Neural cell (in vitro differentiated cells): ENCODE data around the gene UBE2E3. TPM values are rescaled to one million over a fixed set of nuclear protein-coding genes. Genes with fewer than 3 reads are reported as not detected.

ENCODE experiments used
- H2AFZ ChIP-seq: fragments of 200-600, 300-800 bp; sonication (generic), shearing (Covaris generic); 2 replicates; pipeline ENCODE4 v1.6.0; 2014; ENCODE audit warnings: low read depth, mild to moderate bottlenecking, antibody characterized with exemption, low read length, moderate library complexity
- H3F3A ChIP-seq: fragments of 200-600 bp; shearing (Covaris generic); 2 replicates; pipeline ENCODE4 v1.6.1; 2016; ENCODE audit warnings: mild to moderate bottlenecking, moderate library complexity, mixed read lengths, antibody characterized with exemption, low read length; ENCODE audit not compliant: insufficient read depth, poor library complexity, severe bottlenecking
- H3K27ac ChIP-seq: fragments of 200-600, 300-800 bp; sonication (generic), shearing (Covaris generic); 2 replicates; pipeline ENCODE4 v1.5.1; 2014; ENCODE audit warnings: mild to moderate bottlenecking, low read length, moderate library complexity
- H3K27me3 ChIP-seq: fragments of 300-800, 200-600 bp; sonication (generic), shearing (Covaris generic); 2 replicates; pipeline ENCODE4 v1.6.0; 2014; ENCODE audit warnings: mild to moderate bottlenecking, low read depth, low read length, moderate library complexity; ENCODE audit not compliant: insufficient read depth
- H3K36me3 ChIP-seq: fragments of 300-800, 200-600 bp; sonication (generic), shearing (Covaris generic); 2 replicates; pipeline ENCODE4 v1.5.1; 2014; ENCODE audit warnings: mild to moderate bottlenecking, antibody characterized with exemption, low read length, moderate library complexity; ENCODE audit not compliant: insufficient read depth
- H3K4me2 ChIP-seq: fragments of 300-800, 200-600 bp; sonication (generic), shearing (Covaris generic); 2 replicates; pipeline ENCODE4 v1.6.0; 2014; ENCODE audit warnings: mild to moderate bottlenecking, low read length
- H3K4me3 ChIP-seq: fragments of 300-800, 200-600 bp; sonication (generic), shearing (Covaris generic); 2 replicates; pipeline ENCODE4 v1.5.1; 2014; ENCODE audit warnings: mild to moderate bottlenecking, low read length, moderate library complexity
- H3K79me2 ChIP-seq: fragments of 200-600 bp; shearing (Covaris generic); replicated peaks from 2 replicates; pipeline ENCODE4 v1.6.0; 2014; ENCODE audit warnings: mild to moderate bottlenecking, low read length, moderate library complexity; ENCODE audit not compliant: insufficient read depth
- H3K9ac ChIP-seq: fragments of 300-800, 200-600 bp; sonication (generic), shearing (Covaris generic); 2 replicates; pipeline ENCODE4 v1.6.1; 2016; ENCODE audit warnings: mild to moderate bottlenecking, low read length, mixed read lengths
- H3K9me2 ChIP-seq: fragments of 200-600 bp; shearing (Covaris generic); 2 replicates; pipeline ENCODE4 v1.6.1; 2016; ENCODE audit warnings: mild to moderate bottlenecking, low read length, mixed read lengths; ENCODE audit not compliant: insufficient read depth
- H3K9me3 ChIP-seq: fragments of 200-600, 300-800 bp; sonication (generic), shearing (Covaris generic); 2 replicates; pipeline ENCODE4 v1.6.1; 2016; ENCODE audit warnings: mild to moderate bottlenecking, mixed run types, low read length, moderate library complexity, mixed read lengths
- H4K20me1 ChIP-seq: fragments of 200-600 bp; shearing (Covaris generic); 2 replicates; pipeline ENCODE4 v1.6.1; 2016; ENCODE audit warnings: mild to moderate bottlenecking, mixed run types; ENCODE audit not compliant: insufficient read depth
- CTCF ChIP-seq: fragments of 450-650 bp; IDR thresholded peaks from 2 replicates; pipeline ENCODE4 v1.5.1; 2014; ENCODE audit warnings: antibody characterized with exemption, mild to moderate bottlenecking, moderate library complexity; ENCODE audit not compliant: poor library complexity, severe bottlenecking
- EP300 ChIP-seq: fragments of 450-650 bp; conservative IDR thresholded peaks from 2 replicates; pipeline ENCODE4 v1.6.1; 2014; ENCODE audit warnings: antibody characterized with exemption, mild to moderate bottlenecking, moderate library complexity; ENCODE audit not compliant: poor library complexity, severe bottlenecking
- EZH2 ChIP-seq: fragments of 200-600, 300-800 bp; shearing (Covaris generic), sonication (generic); IDR thresholded peaks from 2 replicates; pipeline ENCODE4 v1.6.1; 2014; ENCODE audit warnings: antibody characterized with exemption, low read length, borderline replicate concordance, mild to moderate bottlenecking; ENCODE audit not compliant: insufficient read depth, poor library complexity, severe bottlenecking
- MXI1 ChIP-seq: fragments of 450-650 bp; conservative IDR thresholded peaks from 2 replicates; pipeline ENCODE4 v1.6.1; 2014; ENCODE audit warnings: antibody characterized with exemption, mild to moderate bottlenecking; ENCODE audit not compliant: poor library complexity, severe bottlenecking
- POLR2AphosphoS5 ChIP-seq: IDR thresholded peaks from 2 replicates; pipeline ENCODE4 v1.6.1; 2012
- RAD21 ChIP-seq: fragments of 450-650 bp; conservative IDR thresholded peaks from 2 replicates; pipeline ENCODE4 v1.6.1; 2014; ENCODE audit warnings: antibody characterized with exemption, mild to moderate bottlenecking, moderate library complexity
- REST ChIP-seq: IDR thresholded peaks from 2 replicates; pipeline ENCODE4 v1.6.1; 2012; ENCODE audit warnings: borderline replicate concordance
- SMC3 ChIP-seq: fragments of 450-650 bp; conservative IDR thresholded peaks from 2 replicates; pipeline ENCODE4 v1.6.1; 2014; ENCODE audit warnings: antibody characterized with exemption, mild to moderate bottlenecking, moderate library complexity; ENCODE audit not compliant: poor library complexity
- TAF1 ChIP-seq: IDR thresholded peaks from 2 replicates; pipeline ENCODE4 v1.6.1; 2012; ENCODE audit warnings: low read depth
- polyA plus RNA-seq: library from polyadenylated mRNA; depleted of rRNA; stranded (reverse); fragments of >200 nt; gene quantifications from 2 replicates; pipeline ENCODE4 v1.2.3, GENCODE V29; 2014

UBE2E3 gene
- polyA plus RNA-seq, 1 donor from 2014 or later, result 337 TPM

GRCh38 chr2:180938451-180938850, 42.0 kb upstream of the UBE2E3 start:
- Histone ChIP-seq H3K9ac (no peak overlapping the region), H2AFZ (no peak overlapping the region), H3K9me2 (no peaks in the 10 kb centered on the region), H3K4me2 (no peak overlapping the region), H3K79me2 (no peaks in the 10 kb centered on the region), H3K27me3 (no peaks in the 10 kb centered on the region), H3K27ac (no peak overlapping the region), H3K9me3 (no peaks in the 10 kb centered on the region), H4K20me1 (no peaks in the 10 kb centered on the region), H3K4me3 (no peak overlapping the region), H3K36me3 (no peaks in the 10 kb centered on the region), H3F3A (no peaks in the 10 kb centered on the region)
- TF ChIP-seq EZH2 (no peak), CTCF (no peak), REST (no peak), POLR2AphosphoS5 (no peak), TAF1 (no peak), EP300 (no peak), MXI1 (no peak), RAD21 (no peak), SMC3 (no peak)

- Histone ChIP-seq H3K36me3 (no peaks in the 10 kb centered on the region), H3K9me2 (no peaks in the 10 kb centered on the region), H3K27ac (no peak overlapping the region), H3K9ac (no peak overlapping the region), H3F3A (no peaks in the 10 kb centered on the region), H4K20me1 (no peaks in the 10 kb centered on the region), H3K79me2 (no peaks in the 10 kb centered on the region), H2AFZ (no peak overlapping the region), H3K9me3 (no peaks in the 10 kb centered on the region), H3K27me3 (no peaks in the 10 kb centered on the region), H3K4me2 (no peak overlapping the region), H3K4me3 (no peak overlapping the region)
- TF ChIP-seq POLR2AphosphoS5, result peak; percentile 94
- peak; percentile 99 for TF ChIP-seq EP300
- no peak for TF ChIP-seq EZH2
These were observed 37.1 kb upstream of the UBE2E3 start for GRCh38 chr2:180943275-180943674.

- Histone ChIP-seq H3K9me3 (no peaks in the 10 kb centered on the region), H3F3A (no peaks in the 10 kb centered on the region), H3K36me3 (no peaks in the 10 kb centered on the region), H3K4me2 (no peak overlapping the region), H4K20me1 (no peaks in the 10 kb centered on the region), H3K27ac (no peak overlapping the region), H3K9ac (no peak overlapping the region), H3K27me3 (no peaks in the 10 kb centered on the region), H3K9me2 (no peaks in the 10 kb centered on the region), H3K4me3 (no peak overlapping the region), H3K79me2 (no peaks in the 10 kb centered on the region), H2AFZ (no peak overlapping the region)
- TF ChIP-seq TAF1 (no peak), EZH2 (no peak), RAD21 (no peak), SMC3 (no peak), POLR2AphosphoS5 (no peak), EP300 (no peak), MXI1 (no peak), CTCF (no peak), REST (no peak)
These were observed 36.0 kb upstream of the UBE2E3 start for GRCh38 chr2:180944372-180944771.
